LNCaP clone FGC (cell line): ENCODE data around the gene DDX4.

ENCODE experiments used
- DNase-seq: peaks from one replicate; pipeline ENCODE4 v3.0.0-alpha.2; 2011; ENCODE audit warnings: low read depth
- H3K4me3 ChIP-seq: 2 replicates; pipeline ENCODE4 v1.5.1; 2011; ENCODE audit warnings: mild to moderate bottlenecking, low read depth, low read length, control low read depth
- TF ChIP-seq, protein P1 (sequence below): IDR thresholded peaks from 2 replicates; pipeline ENCODE4 v1.5.1; 2012; ENCODE audit warnings: mild to moderate bottlenecking; ENCODE audit not compliant: control insufficient read depth, insufficient read depth; ENCODE audit errors: extremely low read depth

Gene DDX4

GRCh38 chr5:55853041-55853670 lies 115.3 kb downstream of the DDX4 start:
- H3K4me3 ChIP-seq, result no peak overlapping the region
- DNase-seq, result no peak
- TF ChIP-seq, protein P1, sequence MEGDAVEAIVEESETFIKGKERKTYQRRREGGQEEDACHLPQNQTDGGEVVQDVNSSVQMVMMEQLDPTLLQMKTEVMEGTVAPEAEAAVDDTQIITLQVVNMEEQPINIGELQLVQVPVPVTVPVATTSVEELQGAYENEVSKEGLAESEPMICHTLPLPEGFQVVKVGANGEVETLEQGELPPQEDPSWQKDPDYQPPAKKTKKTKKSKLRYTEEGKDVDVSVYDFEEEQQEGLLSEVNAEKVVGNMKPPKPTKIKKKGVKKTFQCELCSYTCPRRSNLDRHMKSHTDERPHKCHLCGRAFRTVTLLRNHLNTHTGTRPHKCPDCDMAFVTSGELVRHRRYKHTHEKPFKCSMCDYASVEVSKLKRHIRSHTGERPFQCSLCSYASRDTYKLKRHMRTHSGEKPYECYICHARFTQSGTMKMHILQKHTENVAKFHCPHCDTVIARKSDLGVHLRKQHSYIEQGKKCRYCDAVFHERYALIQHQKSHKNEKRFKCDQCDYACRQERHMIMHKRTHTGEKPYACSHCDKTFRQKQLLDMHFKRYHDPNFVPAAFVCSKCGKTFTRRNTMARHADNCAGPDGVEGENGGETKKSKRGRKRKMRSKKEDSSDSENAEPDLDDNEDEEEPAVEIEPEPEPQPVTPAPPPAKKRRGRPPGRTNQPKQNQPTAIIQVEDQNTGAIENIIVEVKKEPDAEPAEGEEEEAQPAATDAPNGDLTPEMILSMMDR, result no peak

- peak; percentile 8 for DNase-seq
- TF ChIP-seq, protein P1, result no peak
- H3K4me3 ChIP-seq, result no peak overlapping the region
Observed at GRCh38 chr5:55853818-55854217, 116.0 kb downstream of the DDX4 start.

- TF ChIP-seq, protein P1, result no peak
- no peak overlapping the region for H3K4me3 ChIP-seq
Observed at GRCh38 chr5:55855509-55855908, 117.6 kb downstream of the DDX4 start.

GRCh38 chr5:55856516-55857246 lies 118.8 kb downstream of the DDX4 start:
- no peak overlapping the region for H3K4me3 ChIP-seq
- TF ChIP-seq, protein P1, result no peak
- no peak for DNase-seq

More at GRCh38 chr5:55855509-55855908, 117.6 kb downstream of the DDX4 start:
- no peak for DNase-seq

GRCh38 chr5:55857247-55857640 lies 119.4 kb downstream of the DDX4 start:
- TF ChIP-seq, protein P1, result no peak
- H3K4me3 ChIP-seq, result no peak overlapping the region
- DNase-seq, result no peak

DNA sequence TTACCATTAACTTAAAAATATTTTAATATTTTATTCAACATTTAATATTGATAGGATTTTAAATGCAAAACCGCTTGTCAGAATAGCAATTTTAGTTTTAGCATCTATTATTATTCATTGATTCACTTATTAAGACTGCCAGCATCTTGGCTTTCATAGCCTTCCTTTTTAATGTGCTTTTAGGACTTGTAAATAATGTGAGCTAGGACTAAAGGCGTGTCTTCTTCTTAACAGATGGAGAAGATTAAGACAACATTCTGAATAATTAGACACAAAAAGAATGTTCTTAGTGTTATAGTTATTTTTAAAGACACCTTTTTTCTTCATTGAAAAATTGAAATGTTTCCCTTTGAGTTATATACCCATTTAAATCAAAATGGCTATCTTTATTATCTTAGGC lies 120.2 kb downstream of the DDX4 start:
- H3K4me3 ChIP-seq, result no peak overlapping the region
- TF ChIP-seq, protein P1, result no peak
- DNase-seq, result no peak
